Measurements from ENCODE around the gene PPP4R3B. TPM values are rescaled to one million over a fixed set of nuclear protein-coding genes. Genes with fewer than 3 reads are reported as not detected.
"Not testable (repeated sequence)": the region's sequence is repeated elsewhere in the genome, so short reads cannot be mapped to it uniquely, and the experiment has no call there.

The PPP4R3B gene
- total RNA-seq, 1 donor from 2014 or later = 22.9 TPM

DNA sequence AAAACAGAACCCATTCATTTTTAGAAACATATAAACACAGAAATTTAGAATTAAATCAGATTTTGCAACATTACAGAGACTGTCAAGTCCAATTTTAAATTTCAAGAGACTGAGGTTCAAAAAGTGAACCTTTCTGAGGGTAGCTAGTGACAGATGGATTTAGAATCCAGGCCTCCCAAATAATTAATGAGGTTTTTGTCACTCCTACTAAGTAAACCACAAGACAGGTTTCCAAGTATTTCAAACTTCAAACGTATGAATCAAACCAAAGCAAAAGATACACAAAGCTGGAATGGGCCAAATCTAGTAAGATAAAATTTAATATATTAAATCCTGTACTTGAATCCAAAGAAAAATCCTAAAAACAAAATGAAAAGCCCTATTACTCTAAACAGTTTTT, 25.3 kb downstream of the PPP4R3B start:
- Histone ChIP-seq H3K36me3 (peaks cover 27% of the 10 kb centered on the region), H3K9me3 (replicated peaks) (no peaks in the 10 kb centered on the region), H3K27me3 (ENCODE audit: low read depth) (no peaks in the 10 kb centered on the region), H3K4me1 (no peaks in the 10 kb centered on the region), H3K4me3 (no peak overlapping the region), H3K27ac (replicated peaks) (no peak overlapping the region)
- no peak for DNase-seq
- TF ChIP-seq, protein P1, sequence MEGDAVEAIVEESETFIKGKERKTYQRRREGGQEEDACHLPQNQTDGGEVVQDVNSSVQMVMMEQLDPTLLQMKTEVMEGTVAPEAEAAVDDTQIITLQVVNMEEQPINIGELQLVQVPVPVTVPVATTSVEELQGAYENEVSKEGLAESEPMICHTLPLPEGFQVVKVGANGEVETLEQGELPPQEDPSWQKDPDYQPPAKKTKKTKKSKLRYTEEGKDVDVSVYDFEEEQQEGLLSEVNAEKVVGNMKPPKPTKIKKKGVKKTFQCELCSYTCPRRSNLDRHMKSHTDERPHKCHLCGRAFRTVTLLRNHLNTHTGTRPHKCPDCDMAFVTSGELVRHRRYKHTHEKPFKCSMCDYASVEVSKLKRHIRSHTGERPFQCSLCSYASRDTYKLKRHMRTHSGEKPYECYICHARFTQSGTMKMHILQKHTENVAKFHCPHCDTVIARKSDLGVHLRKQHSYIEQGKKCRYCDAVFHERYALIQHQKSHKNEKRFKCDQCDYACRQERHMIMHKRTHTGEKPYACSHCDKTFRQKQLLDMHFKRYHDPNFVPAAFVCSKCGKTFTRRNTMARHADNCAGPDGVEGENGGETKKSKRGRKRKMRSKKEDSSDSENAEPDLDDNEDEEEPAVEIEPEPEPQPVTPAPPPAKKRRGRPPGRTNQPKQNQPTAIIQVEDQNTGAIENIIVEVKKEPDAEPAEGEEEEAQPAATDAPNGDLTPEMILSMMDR (IDR thresholded peaks at IDR 0.05; ENCODE audit: borderline replicate concordance) = no peak
- intact Hi-C loops (cut with micrococcal nuclease) = no loop called here

DNA sequence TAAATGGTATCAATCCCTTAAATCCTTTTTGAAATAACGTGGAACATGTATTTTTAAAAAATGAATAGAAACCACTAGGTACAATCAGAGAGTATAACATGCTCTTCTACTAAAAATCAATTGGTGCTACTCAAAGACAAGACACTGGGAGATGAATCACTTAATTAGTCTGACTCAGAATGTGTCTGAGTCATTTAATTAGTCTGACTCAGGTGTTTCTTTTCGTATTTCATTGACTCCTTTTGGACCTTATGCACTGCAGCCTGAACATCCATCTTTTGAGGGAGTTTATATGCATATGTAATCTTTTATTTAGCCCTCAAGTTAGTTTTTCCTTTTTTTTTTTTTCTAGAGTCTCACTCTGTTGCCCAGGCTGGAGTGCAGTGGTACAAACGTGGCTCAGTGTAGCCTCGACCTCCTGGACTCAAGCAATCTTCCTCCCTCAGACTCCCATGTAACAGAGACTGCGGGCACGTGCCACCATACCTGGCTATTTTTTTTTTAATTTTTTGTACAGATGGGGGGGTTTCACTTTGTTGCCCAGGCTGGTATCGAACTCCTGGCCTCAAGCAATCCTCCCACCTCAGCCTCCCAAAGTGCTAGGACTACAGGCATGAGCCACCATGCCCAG, 26.5 kb downstream of the PPP4R3B start:
- Histone ChIP-seq H3K9me3 (replicated peaks) (no peaks in the 10 kb centered on the region), H3K27me3 (ENCODE audit: low read depth) (no peaks in the 10 kb centered on the region), H3K4me3 (no peak overlapping the region), H3K4me1 (no peaks in the 10 kb centered on the region), H3K27ac (replicated peaks) (no peak overlapping the region), H3K36me3 (peaks cover 26% of the 10 kb centered on the region)
- TF ChIP-seq, protein P1 (IDR thresholded peaks at IDR 0.05; ENCODE audit: borderline replicate concordance) = no peak
- DNase-seq = no peak
- intact Hi-C loops (cut with micrococcal nuclease) = no loop called here

DNA sequence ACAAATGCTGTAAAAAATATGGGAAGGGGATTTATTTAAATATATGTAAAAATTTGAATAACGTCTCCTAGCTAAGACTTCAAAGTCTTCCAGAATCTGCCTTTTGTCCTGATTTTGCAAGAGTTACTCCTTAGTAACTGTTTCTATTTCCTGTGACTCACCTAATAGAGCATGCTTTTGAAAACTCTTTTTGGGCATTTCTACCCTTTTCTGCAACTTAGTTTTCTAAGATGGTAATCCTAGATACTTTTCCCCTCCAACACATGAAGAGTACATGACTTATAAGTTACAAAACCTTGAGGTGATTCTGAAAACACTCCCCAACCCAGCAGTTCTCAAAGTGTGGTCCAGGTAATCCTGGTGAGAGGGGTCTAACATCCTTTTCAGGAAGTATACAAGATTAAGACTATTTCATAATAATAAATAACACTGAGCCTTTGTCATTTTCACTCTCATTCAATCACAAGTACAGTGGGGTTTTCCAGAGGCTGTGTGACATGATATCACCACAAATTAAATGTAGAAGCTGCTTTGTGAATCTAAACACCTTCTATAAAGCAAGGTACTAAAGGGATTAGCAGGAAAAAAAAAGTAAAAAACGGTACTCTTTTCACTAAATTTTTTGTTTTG, 31.9 kb downstream of the PPP4R3B start:
- H3K4me3 ChIP-seq = no peak overlapping the region
- no peaks in the 10 kb centered on the region for H3K9me3 ChIP-seq (replicated peaks)
- intact Hi-C loops (cut with micrococcal nuclease) = no loop called here
- H3K36me3 ChIP-seq = peaks cover 47% of the 10 kb centered on the region
- no peaks in the 10 kb centered on the region for H3K27me3 ChIP-seq (ENCODE audit: low read depth)
- TF ChIP-seq, protein P1 (IDR thresholded peaks at IDR 0.05; ENCODE audit: borderline replicate concordance) = no peak
- H3K4me1 ChIP-seq = peaks cover 14% of the 10 kb centered on the region
- no peak for DNase-seq
- no peak overlapping the region for H3K27ac ChIP-seq (replicated peaks)

DNA sequence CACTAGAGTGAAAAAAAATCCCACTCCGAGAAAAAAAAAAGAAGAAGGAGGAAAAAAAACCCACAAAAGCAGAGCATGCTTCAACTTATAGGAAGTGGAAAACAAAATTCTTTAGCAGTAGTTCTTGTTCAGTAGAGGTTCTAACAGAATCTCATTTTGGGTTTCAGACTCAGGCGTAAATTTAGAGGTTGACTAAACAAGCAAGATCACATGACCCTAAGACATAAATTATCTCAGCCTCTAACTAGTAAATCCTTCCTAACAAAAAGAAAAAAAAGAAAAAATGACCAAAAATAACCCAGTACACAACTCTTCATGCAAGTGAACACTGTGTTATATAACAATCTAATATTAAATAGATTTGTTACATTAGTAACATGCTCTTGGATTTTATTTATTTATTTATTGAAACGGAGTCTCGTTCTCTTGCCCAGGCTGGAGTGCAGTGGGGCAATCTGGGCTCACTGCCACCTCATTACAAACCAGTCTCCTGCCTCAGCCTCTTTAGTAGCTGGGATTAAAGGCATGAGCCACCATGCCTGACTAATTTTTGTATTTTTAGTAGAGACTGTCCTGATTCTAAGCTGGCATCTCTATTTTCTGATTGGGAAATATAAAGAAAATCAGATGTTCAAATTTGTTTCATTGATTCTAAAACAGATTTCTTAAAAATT, 35.4 kb downstream of the PPP4R3B start:
- peaks cover 62% of the 10 kb centered on the region for H3K36me3 ChIP-seq
- H3K27me3 ChIP-seq (ENCODE audit: low read depth) = no peaks in the 10 kb centered on the region
- TF ChIP-seq, protein P1 (IDR thresholded peaks at IDR 0.05; ENCODE audit: borderline replicate concordance) = no peak
- no peak for DNase-seq
- H3K4me3 ChIP-seq = no peak overlapping the region
- intact Hi-C loops (cut with micrococcal nuclease) = no loop called here
- peaks cover 14% of the 10 kb centered on the region for H3K4me1 ChIP-seq
- H3K9me3 ChIP-seq (replicated peaks) = no peaks in the 10 kb centered on the region
- no peak overlapping the region for H3K27ac ChIP-seq (replicated peaks)

DNA sequence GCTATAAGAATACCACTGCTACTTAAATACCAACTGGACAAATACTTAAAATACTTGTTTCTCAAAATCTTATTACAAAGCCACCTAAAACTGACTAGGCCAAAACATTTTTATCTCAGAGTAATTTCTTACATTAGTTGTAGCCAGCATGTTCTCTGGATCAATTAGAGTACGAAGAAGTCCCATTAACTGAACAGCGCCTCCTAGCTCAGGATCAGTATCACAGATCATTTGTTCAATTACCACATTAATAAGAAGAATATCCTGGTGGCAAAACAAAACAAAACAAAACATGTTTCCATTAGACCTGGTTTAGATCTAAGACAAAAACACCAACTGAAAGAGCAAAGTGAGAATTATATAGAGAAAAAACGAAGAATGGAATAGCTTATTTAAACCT, 36.0 kb downstream of the PPP4R3B start:
- H3K27ac ChIP-seq (replicated peaks) = no peak overlapping the region
- no peaks in the 10 kb centered on the region for H3K27me3 ChIP-seq (ENCODE audit: low read depth)
- no peak for DNase-seq
- no peak overlapping the region for H3K4me3 ChIP-seq
- peaks cover 14% of the 10 kb centered on the region for H3K4me1 ChIP-seq
- TF ChIP-seq, protein P1 (IDR thresholded peaks at IDR 0.05; ENCODE audit: borderline replicate concordance) = no peak
- no peaks in the 10 kb centered on the region for H3K9me3 ChIP-seq (replicated peaks)
- intact Hi-C loops (cut with micrococcal nuclease) = no loop called here
- H3K36me3 ChIP-seq = peaks cover 62% of the 10 kb centered on the region

DNA sequence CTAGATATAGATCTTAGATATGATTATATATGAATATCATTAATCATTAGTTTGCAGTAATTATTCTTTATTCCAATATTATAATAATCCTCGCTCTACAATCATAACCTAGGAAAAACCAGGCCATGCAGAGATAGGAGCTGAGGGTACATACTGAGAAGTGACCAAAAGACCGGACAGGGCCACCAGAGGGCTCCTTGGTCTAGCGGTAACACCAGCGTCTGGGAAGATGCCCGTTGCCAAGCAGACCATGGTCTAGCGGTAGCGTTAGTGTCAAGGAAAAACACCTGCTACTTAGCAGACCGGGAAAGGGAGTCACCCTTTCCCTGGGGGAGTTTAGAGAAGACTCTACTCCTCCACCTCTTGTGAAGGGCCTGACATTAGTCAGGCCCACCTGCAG, 48.4 kb downstream of the PPP4R3B start:
- H3K36me3 ChIP-seq = peaks cover 84% of the 10 kb centered on the region
- H3K27me3 ChIP-seq (ENCODE audit: low read depth); intact Hi-C loops (cut with micrococcal nuclease); H3K9me3 ChIP-seq (replicated peaks); H3K27ac ChIP-seq (replicated peaks); H3K4me3 ChIP-seq; H3K4me1 ChIP-seq; DNase-seq: not testable (repeated sequence)
